COLO829 (cell line): ENCODE results near the gene BTBD16.
A peak's percentile ranks its signal among the peaks of the same experiment; 100 is the strongest.

Source experiments
- DNase-seq: peaks from one replicate; pipeline ENCODE4 v3.0.0; 2012; ENCODE audit warnings: low spot score

BTBD16 gene

DNA sequence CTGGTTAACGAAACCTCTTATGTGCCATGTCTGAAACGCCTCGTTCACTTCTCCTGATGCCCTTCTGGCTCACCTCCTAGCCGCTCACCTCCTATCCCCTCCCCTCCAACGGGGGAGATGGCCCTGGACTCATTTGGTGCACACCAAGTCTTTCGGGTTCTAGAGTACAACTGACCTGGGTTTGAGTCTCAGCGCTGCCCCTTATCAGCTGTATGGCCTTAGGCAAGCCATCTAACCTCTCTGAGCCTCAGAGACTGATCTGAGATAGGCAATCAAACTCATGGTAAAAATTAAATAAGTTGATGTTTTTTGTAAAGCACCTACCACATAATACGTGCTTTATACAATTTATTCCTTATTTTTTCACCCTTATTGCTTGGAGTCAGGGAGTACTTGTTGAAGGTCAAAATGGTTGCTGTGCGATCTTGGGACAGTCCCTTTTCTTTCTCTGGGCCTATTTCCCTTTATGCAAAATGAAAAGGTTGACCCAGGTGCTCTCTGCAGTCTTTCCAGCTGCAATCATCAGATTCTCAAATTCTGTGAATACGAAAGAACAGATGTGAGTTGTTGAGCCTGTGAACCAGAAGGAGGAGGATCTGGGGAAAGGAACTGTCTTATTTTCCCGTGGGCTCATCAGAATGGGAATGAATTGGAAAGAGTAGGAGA is 72.2 kb downstream of the BTBD16 start:
- DNase-seq: no peak

DNA sequence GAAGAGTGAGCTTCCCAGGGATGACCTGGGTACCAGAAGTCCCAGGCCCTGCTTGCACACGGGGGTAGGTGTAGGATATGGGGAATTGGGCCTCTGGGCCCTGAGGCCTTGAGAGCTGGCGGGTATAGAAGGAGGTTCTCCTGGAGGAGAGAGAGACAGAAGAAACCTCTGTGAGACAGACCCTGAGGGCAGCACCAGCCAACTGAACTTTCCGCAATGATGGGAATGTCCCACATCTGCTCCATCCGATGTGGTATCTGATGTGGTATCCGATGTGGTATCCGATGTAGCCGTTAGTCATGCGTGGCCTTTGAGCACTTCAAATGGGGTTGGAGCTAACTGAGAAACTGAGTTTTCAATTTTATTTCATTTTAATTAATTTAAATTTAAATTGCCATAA is 72.8 kb downstream of the BTBD16 start:
- no peak for DNase-seq

DNA sequence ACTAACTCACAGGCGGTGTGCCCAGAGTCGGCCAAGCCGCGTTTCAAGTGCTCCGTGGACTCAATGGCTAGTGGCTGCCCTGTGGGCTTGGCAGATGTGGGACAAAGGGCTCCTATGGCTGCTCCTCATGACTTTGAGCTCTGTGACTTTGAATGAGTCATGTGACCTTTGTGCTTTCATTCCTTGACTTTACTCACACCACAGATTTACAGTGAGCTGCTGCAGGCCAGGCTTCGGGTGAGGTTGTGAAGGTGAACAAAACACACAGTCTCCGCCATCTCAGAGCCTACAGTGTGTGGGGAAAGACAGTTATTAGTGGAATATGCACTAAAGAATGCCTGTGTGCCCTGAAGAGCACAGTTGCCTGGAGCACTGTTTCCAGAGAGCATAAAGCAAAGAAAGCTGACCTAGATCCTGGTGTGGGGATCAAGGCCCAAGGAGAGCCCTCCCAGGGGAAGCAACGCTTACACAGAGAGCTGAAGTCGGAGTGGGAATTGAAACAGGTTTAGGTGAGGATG is 73.7 kb downstream of the BTBD16 start:
- DNase-seq: peak; percentile 82

DNA sequence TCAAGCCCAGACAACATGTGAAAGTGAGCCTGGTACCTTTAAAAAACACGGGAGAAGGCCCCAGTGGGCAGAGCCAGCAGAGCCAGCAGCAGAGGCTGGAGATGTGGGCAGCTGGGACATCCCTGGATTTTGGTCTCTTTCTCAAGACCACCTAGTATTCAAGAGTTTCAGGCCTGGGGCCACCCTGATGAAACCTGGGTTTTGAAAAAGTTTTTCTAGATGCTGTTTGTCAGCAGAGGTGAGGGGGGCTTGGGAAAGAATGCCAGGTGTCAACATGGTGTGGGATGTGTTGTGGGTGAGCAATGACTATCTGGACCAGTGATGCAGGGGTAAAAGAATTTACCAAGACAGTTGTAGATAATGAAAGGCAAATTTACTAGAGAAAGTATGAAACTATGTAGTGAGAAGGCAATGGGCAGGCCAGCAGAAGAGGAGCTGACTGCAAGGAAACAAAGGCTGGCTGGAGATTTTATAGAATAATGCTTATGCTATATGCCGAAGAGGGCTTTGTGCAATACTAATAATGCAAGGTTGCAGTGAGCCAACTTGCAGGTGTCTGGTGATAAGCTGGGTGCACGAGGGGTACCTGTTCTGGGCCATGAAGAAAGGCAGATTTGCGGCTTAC is 75.3 kb downstream of the BTBD16 start:
- no peak for DNase-seq

DNA sequence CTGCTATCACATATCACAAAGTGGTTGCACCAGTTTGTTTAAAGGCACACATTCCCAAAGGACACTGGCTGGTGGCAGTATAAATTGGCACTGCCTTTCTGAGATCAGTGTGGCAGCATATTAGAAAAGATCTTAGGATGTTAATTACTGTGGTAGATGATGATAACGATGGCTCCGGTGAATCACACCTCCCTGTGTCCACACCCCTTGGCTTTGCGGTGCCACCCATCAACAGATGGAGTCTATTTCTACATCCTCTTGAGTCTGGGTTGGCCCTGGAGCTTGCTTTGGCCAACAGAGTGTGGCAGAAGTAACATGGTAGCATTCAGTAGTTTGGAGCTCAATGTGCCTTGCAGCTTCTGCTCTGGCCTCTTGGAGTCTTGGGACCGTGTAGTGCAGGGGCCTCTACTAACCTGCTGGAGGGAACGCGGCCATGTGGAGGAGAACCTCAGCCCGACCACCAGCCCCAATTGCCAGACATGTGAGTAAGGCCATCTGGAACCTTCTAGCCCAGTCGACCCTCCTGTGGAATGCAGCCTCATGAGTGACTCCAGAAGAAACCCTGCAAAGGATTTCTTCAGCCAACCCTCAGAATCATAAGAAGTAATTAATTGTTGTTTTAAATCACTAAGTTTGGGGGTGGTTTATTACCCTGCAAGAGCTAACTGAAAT is 76.2 kb downstream of the BTBD16 start:
- no peak for DNase-seq

DNA sequence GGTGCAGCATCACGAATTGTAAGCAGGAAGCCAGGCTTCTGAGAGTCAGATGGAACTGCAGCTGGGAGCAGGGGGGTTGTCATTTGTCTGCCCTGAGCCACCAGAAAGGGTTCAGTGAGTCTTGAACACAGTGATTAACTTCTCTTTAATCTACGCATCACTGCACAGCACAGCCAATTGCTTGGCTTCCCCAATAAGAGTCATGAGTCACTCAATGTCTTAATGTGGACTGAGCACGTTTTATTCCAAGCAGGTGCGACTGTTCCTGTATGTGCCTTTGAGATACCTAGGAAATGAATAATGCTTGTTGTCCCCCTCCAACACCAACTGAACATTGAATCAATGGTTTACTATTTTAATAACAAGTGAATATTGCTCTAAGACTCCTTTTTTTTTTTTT is 77.4 kb downstream of the BTBD16 start:
- DNase-seq: no peak

DNA sequence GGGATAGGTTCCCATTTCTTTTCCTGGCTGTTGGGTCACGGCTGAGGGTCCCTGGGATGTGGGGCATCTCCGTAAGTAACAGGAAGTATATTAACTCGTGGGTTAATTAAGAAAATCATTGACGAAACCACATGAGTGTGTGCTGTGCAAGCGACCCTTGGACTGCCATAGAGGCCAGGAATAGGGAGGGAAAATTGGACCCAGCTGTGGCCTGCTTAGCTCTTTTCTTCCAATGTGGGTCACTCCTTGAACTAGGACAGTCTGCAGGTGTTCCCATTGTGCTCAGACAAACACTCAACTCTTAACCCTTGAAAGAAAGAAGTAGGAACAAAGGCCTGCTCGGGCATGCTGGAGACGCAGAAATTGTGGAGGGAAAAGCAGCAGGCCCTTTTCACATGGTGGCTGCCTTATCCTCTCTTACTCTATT is 77.9 kb downstream of the BTBD16 start:
- DNase-seq: no peak

DNA sequence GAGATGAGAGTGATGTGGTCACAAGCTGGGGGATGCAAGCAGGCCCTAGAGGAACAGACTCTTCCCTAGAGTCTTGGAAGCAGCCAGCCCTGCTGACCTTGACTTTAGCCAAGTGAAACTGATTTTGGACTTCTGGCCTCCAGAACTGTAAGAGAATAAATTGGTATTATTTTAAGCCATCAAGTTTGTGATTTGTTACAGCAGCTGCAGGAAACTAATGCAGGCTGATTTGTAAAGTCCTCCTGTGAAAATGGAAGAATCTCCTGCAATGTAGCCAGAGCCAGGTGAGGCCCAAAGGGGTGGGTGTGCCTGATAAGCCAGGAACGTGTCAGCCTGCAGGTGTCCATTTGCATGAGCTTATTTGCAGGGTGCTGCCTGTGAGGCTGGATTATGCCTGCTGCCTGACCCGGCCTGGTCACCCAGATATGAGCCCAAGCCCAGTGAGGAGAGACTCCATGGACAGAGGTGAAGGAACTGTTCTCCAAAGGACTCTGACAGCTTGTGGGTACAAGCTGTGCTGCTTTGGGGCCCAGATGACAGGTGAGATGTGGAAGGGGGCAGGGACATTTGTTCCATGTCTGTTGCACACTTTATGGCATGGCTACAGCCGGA is 78.8 kb downstream of the BTBD16 start:
- DNase-seq: no peak

DNA sequence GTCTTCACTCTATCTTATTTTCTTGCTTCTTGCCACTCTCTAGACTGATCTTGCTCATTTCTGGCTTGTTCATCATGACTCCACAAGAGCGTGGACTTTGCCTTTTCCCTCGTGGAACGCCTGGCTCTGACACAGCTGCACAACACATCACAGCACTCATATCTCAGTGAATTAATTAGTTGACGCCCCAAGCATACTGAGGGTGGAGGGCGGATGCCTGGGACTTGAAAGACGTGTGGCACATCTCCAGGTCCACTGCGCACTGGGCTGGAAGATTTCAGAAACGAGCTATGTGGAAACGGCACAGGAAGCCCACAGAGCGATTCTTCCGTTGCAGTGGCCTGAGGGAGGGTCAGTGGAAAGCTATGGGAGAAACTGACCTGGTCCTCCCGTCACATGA is 79.8 kb downstream of the BTBD16 start:
- DNase-seq: no peak

DNA sequence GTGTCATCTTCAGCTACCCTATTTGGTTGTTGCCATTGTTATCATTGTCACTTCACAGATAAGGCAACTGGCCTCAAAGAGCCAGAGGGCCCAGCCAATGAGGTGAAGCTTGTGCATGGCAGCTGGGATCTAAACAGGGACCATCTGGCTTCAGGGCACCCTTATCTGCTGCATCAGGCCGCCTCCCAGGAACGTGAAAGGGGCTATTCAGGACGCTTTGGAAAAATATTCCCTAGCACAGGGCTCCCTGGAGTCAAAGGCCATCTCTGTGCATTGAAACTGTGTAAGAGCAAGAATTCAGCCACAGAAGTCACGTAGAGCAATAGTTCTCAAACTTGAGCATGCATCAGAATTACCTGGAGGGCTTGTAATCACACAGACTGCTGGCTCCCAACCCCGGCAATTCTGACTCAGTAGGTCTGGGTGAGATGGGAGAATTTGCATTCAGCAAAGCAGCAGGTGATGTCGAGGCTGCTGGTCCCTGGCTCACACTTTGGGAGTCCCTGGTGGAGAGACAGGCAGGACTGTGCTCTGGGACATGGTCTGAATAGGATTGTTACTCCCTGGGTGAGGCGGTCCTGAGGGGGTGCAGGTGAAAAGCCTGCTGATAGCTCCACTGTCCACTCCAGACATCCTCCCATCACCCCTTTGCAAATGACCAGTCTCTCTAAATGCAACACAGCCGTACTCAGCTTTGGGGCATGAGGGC is 81.9 kb downstream of the BTBD16 start:
- peak; percentile 28 for DNase-seq

DNA sequence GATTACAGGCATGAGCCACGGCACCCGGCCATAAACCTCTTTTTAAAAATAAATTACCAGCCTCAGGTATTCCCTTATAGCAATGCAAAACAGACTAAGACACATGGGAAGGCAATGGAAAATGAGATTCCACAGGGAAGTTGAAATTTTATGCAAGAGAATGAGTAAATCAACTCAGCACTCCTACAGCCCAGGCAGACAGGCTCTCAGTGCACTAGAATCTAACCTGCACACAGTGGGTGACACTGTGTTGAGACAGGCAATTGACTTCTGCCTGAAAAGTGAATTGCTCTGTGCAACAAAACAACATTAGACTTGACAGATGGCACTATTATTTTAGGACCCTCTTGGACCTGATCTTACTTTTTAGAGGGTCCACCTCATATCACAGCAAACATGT is 83.3 kb downstream of the BTBD16 start:
- DNase-seq: no peak

DNA sequence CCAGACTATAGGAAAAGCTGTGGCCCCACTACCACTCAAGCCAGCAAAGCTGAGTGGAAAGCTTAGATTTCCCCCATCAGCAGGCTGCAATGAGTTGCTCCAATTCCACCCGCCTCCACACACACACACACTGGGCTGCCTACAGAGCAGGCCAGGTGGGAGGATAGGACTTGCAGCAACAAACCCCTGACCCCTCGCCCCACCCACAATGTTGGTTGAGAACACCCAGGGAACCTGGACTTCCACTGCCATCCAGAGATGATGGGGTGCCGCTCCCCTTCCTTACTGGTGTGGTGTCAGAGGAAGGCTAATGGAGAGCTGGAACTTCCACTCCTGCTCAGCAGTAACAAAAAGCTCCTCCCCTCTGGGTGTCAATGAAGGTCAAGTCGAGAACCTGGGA is 86.6 kb downstream of the BTBD16 start:
- DNase-seq: no peak

DNA sequence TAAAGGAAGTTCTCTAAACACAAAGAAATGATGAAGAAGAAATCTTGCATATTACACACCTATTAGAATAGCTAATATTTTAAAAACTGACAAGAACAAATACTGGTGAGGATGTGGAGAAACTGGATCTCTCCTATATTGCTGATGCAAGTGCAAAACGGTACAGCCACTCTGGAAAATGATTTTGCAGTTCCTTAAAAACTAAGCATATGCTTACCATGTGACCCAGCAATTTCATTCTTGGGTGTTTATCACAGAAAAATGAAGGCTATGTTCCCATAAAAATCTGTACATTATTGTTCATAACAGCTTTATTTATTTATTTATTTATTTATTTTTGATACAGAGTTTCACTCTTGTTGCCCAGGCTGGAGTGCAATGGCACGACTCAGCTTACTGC is 88.5 kb downstream of the BTBD16 start:
- no peak for DNase-seq

DNA sequence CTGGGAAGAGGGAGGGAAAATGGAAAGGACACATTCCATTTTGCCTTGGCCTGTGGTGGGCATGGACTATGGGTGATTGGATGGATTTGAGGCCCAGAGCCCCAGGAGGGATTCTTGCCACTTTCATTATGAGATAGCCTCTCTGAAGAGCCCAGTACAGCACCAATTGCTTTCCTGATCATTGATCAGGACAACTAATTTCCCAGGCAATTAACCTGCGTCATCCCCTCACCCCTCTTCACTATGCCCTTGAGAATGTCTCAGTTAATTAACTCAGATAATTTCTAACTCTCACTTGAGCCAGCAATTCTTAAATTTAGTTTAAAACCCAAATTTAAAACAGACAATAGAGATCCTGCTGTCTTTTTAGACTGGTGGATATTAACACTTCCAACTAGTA is 90.0 kb downstream of the BTBD16 start:
- DNase-seq: no peak

DNA sequence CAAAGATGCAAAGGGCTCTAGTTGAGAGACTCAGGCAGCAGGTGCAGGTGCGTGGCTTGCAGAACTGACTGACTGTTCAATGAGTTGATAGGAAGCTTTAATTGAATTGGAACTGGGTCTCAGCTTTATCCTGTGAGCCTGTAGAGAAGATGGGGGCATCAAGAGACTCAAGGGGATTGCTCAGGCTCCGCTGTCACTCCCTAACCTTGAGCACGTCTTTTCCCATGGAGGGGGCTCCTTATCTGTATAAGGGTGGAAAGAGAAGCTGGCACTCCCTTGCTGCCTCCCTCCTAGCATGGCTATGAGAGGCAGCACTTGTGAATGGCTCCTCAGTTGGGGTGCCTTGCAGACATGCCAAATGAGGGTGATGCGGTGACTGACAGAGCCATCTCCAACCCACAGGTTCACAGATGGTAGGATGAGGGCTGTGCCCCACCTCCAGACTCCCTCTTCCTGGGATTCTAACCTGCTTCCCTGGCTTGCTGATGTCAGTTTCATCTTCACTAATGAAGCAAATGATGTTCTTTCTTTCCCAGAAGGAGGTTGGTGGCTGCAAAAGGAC is 91.0 kb downstream of the BTBD16 start:
- no peak for DNase-seq

DNA sequence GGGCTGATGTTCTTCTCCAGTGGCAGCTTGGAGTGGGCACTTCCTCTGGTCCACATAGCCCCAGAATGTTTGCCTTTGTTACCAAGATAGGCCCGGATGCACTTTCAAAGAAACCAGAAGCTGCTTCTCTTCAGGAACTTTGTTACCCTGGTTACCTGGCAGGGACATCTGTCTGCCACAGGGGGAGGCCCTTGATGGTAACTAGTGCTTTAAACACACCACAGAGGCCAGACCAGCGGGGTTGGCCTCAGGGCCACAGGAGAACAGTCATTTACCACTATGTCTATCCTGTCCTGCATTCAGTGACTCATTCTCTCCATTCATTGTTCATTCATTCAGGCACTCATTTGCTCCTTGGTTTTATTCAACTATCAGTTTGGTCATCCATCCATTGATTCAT is 91.5 kb downstream of the BTBD16 start:
- peak; percentile 49 for DNase-seq

DNA sequence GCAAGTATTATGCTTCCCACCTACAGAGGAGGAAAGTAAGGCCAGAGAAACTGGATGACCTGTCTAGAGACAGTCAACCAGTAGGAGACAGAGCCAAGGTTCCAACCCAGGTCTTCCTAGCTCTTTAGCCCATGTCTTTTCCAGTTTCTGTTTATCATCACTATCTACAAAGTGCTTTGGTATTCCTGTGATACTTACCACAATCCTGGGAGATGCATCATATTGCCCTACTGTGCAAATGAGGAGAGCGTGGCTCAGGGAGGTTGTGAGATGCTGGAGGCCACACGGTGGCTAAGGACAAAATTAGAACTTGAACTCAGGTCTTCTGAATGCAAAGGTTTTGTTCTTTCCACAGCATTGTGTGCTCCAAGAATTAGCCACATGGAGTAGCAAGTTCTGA is 92.2 kb downstream of the BTBD16 start:
- DNase-seq: no peak

DNA sequence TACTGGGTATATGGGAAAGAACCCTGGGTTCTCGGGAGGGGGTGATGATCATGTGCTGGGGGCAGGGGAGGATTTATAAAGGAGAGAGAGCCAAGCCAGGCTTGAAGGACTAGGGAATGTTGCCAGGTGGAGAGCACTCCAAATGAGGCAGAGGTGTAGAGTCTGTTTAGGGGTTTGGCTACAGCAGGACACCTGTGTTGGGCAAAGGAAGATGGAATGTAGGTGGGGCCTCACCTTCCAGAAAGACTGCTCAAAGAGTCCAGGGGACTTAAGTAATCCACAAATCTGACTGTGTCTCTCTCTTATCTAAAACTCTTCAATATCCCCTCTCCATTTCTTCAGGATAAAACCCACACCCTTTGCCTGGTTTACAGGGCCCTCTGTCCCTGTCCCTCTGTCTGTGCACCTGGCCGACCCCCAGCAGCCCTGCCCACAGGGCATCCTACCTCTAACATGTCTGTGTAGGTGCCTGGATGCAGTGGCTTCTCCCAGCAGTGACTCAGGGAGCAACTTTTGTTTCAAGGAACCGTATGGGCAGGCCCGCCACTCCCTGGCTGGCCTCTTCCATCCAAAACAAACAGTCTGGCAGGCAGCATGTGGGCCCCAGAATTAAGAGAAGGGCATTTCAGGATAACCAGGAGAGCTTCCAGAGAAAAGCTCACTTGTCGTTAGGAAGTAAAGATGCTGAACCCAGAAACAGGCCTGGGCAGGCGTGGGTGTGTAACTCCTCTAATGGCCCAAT is 92.8 kb downstream of the BTBD16 start:
- DNase-seq: no peak

DNA sequence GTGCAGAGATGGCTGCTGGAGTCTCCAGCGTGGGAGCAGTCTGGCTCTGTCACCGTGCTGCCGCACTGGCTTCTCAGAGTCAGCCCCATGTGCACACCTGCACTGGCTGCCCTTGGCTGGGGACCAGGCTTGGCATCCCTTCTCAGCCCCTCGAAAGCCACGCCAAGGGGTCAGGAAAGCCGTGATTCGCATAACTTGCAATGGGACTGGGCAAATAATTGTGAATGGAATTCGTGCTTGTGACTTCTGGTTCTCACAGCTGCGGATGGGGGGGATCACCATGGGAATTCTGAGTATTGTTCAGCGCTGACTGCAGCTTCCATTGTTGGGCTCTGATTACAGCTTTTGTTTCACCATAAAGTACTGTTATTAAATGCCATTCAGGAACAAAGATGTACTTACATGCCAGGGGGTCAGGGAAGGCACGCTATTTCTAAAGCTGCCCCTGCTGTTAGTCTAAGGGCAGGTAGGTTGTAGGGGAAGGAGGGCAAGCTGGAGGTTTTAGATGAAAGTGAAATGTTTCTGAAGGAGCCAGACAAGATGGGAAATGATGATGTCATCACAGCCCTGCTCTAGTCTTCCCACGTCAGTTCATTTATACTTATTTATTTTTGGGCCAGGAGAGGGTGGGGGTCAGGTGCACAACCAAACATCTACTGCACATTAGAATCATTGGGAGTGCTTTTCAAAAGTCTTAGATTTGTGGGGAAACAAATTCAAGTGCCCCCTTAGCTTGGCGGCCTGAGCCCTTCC is 97.6 kb downstream of the BTBD16 start:
- DNase-seq: no peak

DNA sequence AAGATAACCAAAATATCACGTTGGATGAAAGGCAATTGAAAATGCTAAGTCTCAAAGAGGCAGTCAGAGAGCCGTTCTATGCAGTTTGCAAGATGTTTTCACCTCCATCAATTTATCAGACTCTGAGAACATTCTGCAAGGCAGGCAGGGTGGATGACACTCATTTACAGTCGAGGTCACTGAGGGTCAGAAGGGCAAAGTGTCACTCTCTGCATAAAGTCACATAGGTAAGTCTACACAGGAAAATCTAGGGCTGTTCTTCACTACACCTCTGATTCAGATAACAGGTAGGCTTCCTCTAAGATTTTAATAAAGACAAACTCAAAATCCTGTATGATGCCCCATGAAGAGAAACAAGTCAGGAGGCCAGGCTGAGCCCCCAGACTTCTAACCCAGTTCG is 102.0 kb downstream of the BTBD16 start:
- no peak for DNase-seq

DNA sequence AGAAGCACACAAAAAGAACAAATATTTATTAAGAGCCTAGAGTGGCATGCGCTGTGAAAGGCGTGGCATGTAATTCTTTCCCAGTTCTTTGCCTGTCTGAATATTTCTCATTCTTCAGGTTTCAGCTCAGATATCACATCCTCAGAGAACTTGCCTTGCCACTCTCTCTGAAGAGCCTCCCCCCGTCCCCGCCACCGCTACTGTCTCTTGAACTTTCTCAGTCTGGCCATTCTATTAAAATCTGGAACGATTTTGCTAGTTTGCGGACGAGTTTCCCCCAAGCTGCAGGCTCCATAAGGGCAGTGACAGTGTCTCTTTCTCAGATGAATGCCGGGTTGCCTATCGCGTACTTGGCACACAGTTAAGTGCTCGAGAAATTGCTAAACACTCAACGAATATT is 102.6 kb downstream of the BTBD16 start:
- no peak for DNase-seq
